H1 (cell line): ENCODE data around the gene CNBD2.

Source experiments
- POLR2AphosphoS5 ChIP-seq: IDR thresholded peaks from 2 replicates; pipeline ENCODE4 v1.6.1; 2011; ENCODE audit warnings: low read depth, low read length
- YY1 ChIP-seq: IDR thresholded peaks from 2 replicates; pipeline ENCODE4 v1.6.1; 2011; ENCODE audit warnings: low read depth, mild to moderate bottlenecking, low read length
- ZNF274 ChIP-seq: IDR thresholded peaks from 2 replicates; pipeline ENCODE4 v1.7.0; 2012; ENCODE audit warnings: low read length, borderline replicate concordance; ENCODE audit errors: extremely low read depth

DNA sequence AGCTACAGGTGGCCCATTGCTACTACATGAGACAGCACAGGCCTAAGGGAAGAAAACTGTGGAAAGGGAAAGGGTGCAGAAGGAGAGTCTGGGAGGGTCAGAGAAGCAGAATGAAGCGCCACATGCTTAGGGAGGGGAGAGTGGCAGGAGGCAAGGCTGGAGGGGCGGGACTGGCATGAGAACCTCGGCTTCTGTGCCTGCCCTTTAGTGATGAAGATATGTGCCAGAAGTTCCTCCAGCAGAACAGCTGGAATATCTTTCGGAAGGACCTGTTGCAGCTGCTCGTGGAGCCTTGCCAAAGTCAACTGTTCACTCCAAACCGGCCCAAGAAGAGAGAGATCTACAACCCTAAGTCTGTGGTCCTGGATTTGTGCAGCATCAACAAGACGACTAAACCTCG, 61.8 kb downstream of the CNBD2 start:
- TF ChIP-seq POLR2AphosphoS5 (no peak), ZNF274 (no peak), YY1 (no peak)
